HG03135 (cell line): ENCODE results near the gene MGAT4A.

Source experiments
- ATAC-seq: cut with Tn5 transposase; IDR thresholded peaks from one replicate; pipeline ENCODE4 v1.9.1; 2021; ENCODE audit warnings: mild to moderate bottlenecking, moderate library complexity; ENCODE audit not compliant: unreplicated experiment

The MGAT4A gene

GRCh38 chr2:98704499-98705332, 26.2 kb downstream of the MGAT4A start:
- ATAC-seq, result no peak

DNA sequence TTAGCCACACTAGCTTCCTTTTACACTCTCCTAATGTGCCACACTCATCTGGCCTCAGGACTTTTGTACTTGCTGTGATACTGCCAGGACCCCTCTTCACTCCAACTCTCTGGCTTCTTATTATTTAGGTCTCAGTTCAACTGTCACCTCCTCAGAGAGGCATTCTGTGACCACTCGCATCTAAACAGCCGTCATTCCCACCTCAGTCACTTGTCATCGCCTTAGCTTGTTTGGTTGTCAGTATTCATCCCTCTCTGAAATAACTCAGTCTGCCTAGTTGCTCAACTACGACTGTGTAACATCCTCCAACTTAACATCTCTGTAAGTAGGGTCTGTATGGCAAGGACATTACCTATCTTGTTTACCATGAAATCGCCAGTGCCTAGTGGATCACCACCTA, 27.2 kb downstream of the MGAT4A start:
- no peak for ATAC-seq

DNA sequence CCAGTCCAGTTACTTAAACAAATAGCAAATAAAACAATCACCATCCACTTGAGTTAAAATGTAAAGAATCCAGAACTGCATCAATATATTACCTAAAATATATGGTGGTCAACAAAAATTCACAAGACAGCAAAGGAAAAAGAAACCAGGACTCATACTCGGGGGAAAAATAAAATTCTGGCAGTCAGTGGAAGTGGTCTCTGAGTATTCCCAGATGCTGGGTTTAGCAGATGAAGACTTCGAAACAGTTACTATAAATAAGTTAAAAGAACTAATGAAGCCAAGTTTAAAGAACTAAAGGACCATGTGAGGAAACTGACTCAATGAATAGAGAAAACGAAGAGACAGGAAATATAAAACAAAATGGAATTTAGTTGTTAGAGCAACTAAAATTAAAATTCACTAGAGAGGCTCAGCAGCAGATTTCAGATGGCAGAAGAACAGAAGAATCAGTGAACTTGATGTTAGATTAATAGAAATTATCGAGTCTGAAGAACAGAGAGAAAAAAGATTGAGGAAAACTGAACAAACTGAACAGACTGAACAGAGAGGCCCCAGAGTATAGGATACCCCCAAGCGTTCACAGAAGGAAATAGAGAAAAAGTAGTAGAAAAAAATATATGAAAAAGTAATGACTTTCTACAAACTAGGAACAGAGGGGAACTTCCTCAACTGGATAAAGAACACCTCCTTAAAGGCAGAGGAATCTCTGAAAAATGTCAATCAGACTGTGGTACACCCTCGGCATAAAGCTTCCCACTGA, 27.9 kb downstream of the MGAT4A start:
- no peak for ATAC-seq

DNA sequence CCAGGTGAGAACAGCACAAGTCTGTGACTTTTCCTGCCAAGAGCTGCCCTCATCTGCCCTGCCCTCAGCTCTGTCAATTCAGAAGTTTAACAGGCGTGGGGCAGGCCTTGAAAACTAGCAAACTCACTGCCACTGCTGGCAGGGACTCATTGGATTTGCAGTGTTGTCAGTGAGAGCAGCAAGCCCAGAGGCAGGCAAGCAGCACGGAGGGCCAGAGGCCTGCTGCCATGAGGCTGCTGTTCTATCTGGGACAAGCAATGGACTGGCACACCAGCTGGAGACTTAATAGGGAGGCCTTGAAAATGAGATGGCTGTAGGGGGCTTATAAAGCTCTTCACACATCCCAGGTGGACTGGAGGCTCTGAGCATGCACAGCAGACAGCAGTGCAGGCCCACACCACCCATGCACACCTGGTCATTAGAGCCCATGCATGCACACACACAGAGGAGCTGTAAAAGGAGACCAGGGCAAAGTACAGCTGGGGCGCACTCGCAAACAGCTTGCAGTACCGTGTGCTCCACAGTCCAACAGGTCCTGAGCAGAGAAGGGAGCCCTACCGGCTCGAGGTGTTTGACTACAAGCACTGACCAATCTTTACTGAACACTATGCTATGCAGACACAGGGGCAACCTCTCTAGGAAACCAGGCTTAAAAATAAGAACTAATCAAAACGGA, 28.7 kb downstream of the MGAT4A start:
- ATAC-seq, result no peak

GRCh38 chr2:98701230-98701629, 29.7 kb downstream of the MGAT4A start:
- no peak for ATAC-seq

GRCh38 chr2:98698896-98699295, 32.0 kb downstream of the MGAT4A start:
- no peak for ATAC-seq

DNA sequence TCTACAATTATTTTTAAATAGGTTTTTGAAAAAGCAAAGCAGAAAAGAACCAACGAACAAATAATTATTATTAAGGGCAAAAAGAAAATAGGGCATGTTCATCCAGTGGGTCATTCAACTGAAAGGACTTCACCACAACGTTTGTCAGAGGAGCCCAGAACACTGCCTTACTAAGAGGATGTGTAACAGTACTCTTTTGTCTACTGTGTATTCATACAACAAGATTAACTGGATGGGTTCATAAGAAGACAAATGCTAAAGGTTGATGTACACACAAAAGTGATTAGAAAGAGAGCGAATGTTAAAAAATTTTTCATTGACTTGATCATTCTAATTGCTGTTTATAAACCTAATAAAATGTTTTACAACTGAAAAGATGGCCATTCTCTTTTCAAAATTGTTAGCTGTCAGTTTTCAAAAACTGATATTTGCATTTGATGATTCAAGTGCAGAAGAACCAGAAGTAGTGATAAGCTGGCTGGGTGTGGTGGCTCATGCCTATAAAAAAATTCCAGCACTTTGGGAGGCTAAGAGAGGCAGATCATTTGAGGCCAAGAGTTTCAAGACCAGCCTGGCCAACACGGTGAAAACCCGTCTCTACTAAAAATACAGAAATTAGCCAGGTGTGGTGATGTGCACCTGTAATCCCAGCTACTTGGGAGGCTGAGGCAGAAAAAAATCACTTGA, 33.1 kb downstream of the MGAT4A start:
- no peak for ATAC-seq

DNA sequence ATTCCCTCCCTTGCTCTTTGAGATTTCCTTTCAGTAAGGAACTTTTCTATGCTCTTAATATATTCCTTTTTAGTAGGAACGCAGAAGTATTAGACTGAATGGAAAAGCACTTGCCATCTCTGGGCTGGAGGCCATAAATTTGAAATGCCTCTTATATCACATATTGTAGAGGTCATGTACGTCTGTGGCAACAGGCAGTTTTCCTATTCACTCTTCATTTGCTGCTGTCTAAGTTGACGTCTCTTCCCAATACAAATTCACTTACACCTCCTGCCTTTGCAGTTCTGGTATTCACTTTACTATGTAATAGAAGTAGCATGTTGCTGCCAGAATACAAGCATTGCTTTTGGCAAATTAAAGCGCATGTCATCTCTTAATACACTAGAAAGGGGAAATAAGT, 34.7 kb downstream of the MGAT4A start:
- no peak for ATAC-seq

- ATAC-seq, result no peak
Measured at GRCh38 chr2:98695255-98695654, 35.7 kb downstream of the MGAT4A start.

GRCh38 chr2:98693477-98693876, 37.5 kb downstream of the MGAT4A start:
- no peak for ATAC-seq

DNA sequence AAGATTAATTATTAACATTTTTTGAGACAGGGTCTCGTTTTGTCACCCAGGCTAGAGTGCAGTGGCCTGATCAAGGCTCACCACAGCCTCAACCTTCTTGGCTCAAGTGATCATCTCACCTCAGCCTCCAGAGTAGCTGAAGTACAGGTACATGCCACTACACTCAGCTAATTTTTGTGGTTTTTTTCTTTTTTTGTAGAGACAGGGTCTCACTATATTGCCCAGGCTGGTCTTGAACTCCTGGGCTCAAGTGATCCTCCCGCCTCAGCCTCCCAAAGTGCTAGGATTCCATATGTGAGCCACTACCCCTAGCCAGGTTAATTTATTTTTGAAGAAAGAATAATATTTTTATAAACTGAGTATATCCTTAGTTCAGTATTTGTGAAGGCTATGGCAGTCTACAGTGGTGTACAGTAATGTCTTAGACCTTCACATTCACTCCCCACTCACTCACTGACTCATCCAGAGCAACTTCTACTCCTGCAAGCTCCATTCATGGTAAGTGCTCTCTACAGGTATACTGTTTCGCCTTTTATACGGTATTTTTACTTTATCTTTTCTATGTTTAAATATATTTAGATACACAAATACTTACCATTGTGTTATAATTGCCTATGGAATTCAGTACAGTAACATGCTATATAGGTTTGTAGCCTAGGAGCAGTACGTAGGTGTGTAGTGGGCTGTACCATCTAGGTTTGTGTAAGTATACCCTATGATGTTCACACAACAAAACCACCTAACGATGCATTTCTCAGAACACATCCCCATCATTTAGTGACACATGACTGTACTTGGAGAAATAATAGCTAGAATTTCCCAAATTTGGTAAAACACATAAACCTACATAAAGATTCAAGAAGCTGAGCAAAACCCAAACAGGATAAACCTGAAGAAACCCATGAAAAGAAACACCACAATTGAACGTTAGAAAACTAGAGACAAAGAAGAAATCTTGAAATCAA, 38.6 kb downstream of the MGAT4A start:
- ATAC-seq, result no peak

GRCh38 chr2:98691303-98691702, 39.6 kb downstream of the MGAT4A start:
- no peak for ATAC-seq

GRCh38 chr2:98685930-98686887, 44.7 kb downstream of the MGAT4A start:
- no peak for ATAC-seq

- ATAC-seq, result no peak
Measured at GRCh38 chr2:98683728-98684127, 47.2 kb downstream of the MGAT4A start.

DNA sequence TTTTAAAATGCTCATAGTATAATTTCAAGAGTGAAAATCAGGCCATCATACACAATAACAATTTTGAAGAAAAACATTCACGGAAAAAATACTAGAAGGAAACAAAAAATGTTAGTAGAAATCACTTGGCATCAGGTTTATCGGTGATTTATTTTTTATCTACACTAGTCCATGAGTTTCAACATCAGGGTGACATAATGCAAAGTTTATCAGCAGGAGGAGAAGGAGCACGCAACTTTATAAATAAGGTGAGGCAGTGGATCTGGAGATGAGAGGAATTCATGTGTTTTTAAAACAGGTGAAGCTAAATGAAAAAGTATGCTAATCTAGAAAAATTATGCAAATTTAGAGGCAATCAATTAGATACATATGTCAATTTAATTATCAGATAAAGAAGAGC, 54.2 kb downstream of the MGAT4A start:
- no peak for ATAC-seq

DNA sequence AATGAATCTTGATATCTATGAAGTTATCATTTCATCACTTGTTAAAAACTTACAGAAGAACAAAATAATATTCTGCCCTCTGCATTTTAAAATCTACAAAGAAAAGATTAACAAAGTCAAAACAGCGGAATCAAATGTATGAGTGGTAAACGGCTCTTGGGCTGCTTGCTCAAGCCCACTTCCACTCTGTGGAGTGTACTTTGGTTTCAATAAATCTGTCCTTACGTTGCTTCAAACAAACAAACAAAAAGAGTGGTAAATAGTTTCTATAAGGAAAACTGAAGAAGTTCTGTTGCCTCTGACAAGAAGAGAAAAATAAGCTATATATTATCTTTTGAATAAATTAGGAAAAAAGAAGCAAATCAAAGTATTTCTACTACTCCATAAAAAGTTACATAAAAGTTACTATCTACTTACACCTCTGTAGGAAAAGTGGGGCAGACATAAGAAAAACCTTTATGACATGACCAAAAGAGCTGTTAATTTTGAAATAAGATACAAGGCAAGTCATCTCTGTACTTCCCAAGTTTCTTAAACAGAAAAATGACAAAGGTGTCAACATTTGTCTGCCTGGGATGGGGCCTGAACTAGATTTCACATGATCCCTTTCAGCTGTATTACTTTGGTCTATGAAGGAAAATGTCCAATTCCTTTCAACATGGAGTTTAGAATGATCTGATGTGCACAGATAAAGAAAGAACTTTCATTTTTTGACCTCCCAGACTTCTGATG, 56.5 kb downstream of the MGAT4A start:
- ATAC-seq, result no peak

DNA sequence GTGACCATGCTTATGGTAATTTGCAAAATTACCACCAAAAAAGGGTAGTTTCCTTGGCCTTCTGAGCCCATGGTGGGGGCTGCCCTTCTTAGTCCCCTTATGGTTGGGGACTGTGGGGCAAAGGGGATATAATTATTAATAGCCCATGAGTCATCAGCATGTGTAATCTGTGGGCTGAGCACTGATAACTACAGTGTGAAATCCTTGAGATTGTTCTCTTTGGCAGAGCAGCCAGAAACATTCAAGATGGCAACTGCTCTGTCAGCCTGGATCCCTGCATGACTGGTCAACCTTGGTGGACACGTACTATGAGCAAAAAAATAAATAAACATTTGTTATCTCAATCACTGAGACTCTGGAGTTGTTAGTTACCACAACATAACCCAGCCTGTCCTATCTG, 61.3 kb downstream of the MGAT4A start:
- ATAC-seq, result no peak

DNA sequence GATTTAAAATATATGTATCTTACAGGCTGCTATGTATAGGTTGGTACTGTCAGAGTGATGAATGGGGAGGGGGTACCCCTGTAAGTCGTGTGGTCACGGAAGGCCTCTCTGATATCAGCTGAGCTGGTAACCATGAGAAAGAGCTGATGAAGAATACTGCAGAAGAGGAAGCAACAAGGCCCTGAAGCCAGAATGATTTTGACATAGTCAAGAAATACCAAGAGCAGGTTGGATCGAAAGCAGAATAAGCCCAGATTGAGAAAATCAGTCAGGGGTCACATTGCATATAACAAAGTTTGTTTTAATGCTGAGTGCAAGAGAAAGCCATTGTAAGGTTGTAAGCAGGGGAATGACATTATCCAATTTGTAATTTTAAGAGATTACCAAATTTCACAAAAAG, 65.3 kb downstream of the MGAT4A start:
- ATAC-seq, result no peak
